ENCODE results near the gene NDUFAF4.
"Not testable (repeated sequence)": the region's sequence is repeated elsewhere in the genome, so short reads cannot be mapped to it uniquely, and the experiment has no call there.

NDUFAF4 gene

DNA sequence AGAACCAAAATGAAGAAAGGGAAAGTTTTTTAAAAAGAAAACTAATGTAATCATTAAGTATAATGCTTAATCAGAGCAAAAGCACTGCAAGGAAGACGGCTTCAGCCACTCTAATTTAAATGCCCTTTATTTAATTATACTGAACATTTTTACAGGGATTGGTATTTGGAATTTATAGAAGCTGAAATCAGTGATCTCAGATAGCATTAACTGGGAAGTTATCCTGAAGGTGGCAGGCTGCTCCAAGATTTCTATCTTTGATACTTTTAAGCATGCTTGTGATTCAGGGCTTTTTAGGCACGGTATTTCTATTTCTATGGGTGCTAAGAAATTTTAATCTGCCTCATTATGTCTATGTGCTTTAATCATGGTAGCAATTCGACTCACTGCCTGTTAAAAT, 1.3 kb upstream of the NDUFAF4 start:
- DNase-seq (ENCODE audit: low spot score) = peak; percentile 16

GRCh38 chr6:96898241-96898851, 655 bp upstream of the NDUFAF4 start:
- DNase-seq (ENCODE audit: low spot score) = no peak

DNA sequence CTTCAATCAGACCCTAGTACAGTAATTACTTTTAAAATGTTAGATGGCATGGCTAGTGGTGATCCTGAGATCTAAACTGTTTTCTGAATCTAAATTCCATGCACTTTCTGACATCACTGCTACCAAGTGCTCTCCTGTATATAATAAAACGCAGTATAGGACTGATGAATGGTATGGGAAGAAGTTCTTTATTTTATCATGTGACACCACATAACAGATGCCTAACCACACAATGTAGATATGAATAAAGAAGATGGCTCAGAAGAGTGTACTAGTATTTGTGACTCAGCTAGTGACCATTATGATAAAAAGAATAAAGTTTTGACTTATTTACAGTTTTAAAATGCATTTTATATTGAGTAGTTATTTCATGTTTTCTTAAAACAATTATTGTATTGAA, 8.5 kb downstream of the NDUFAF4 start:
- no peak for DNase-seq (ENCODE audit: low spot score)

DNA sequence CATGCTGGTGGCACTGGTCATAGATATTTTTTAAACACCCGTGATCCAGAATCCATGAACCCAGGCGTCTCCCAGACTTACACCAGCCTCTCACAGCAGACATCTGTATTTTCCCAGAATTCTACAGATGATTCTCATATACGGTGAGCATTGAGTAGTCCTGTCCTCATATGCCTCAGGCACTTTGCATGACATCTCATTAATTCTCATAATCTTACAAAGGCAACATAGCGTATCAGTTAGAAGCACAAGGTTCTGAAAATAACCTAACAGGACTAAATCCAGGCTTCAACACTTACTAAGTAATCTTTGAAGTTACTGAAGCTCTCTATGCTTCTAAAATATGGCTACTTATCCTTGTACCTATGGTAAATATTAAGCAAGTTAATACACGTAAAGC, 8.9 kb downstream of the NDUFAF4 start:
- DNase-seq (ENCODE audit: low spot score) = no peak

GRCh38 chr6:96886519-96886918, 11.2 kb downstream of the NDUFAF4 start:
- no peak for DNase-seq (ENCODE audit: low spot score)

- not testable (repeated sequence) for DNase-seq (ENCODE audit: low spot score)
Observed at GRCh38 chr6:96885187-96885631, 12.5 kb downstream of the NDUFAF4 start.

GRCh38 chr6:96878143-96878542, 19.5 kb downstream of the NDUFAF4 start:
- DNase-seq (ENCODE audit: low spot score) = no peak

- no peak for DNase-seq (ENCODE audit: low spot score)
Observed at GRCh38 chr6:96876886-96877545, 20.7 kb downstream of the NDUFAF4 start.

DNA sequence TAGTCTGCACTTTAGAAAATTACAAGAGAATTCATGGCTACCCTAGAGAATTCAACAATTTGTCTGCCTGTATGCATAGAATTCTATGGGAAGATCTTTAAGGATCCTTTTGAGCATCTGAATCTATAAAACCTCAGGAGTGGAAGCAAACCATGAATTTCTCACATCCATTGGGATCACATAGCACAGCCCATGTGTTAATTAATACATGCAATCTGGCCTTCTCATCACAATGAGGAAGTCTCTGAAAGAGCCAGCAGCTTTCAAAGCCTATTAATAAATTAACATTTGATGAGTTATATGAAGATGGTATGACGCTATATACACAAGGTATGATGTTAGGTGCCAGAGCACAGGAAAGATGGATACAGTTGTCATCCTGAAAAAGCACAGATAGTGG, 24.7 kb downstream of the NDUFAF4 start:
- no peak for DNase-seq (ENCODE audit: low spot score)

GRCh38 chr6:96865055-96865405, 32.7 kb downstream of the NDUFAF4 start:
- no peak for DNase-seq (ENCODE audit: low spot score)

DNA sequence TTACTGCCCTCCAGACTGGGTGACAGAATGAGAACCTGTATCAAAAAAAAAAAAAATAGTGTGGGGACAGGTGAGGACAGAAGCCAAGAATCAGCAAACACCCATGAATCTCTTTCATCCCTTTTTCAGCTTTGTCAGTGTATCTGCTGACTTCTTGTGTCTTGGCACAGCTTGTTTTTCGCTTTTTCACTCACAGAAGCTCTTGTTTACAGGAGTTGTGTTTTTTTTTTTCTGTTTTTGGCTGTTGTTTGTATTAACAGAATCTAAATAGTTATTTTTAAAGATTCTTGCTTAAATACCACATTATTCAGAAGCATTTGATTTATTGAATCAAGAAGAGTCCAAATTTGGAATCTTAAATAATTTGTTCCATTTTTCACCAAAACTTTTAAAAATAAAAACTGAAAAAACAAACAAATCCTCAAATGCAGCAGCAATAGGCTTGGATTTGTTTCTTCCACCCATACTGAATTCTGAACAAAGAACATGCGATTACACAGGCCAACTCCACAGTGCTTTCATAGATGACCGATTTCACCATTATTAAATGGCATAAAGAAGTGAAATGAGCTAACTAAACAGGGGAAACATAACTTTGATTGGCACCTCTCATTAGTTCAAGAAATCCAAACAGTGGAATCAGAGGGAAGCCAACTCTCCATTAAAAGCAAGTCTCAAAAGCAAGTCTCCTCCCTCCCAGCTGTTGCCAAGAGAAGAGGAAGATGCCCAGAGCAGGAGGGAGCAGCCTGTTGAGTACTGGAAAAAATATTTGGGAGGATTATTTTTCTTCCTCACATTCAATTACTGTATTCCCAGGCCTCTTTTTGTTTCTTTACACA, 33.3 kb downstream of the NDUFAF4 start:
- DNase-seq (ENCODE audit: low spot score) = no peak

GRCh38 chr6:96862560-96862959, 35.1 kb downstream of the NDUFAF4 start:
- no peak for DNase-seq (ENCODE audit: low spot score)

- DNase-seq (ENCODE audit: low spot score) = no peak
Observed at GRCh38 chr6:96861588-96861987, 36.1 kb downstream of the NDUFAF4 start.

DNA sequence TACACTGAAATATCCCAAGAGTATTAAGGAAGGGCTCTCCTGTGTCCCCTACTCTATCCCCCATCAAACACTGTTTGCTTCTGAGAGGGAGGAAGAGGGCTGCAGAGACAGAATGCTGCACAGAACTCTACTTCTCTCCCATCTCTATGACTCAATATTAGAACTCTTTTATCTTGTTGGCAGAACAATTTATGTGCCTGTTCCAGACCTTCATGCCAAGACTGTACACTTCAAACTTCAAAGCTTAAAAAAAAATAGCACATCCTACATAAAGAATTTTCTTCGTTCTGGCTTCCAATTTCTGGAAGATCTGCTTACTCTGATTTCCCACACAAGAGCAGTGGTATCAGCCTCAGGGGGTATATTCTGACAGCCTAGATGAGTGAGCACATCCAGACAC, 40.8 kb downstream of the NDUFAF4 start:
- no peak for DNase-seq (ENCODE audit: low spot score)

GRCh38 chr6:96853083-96853482, 44.6 kb downstream of the NDUFAF4 start:
- no peak for DNase-seq (ENCODE audit: low spot score)

DNA sequence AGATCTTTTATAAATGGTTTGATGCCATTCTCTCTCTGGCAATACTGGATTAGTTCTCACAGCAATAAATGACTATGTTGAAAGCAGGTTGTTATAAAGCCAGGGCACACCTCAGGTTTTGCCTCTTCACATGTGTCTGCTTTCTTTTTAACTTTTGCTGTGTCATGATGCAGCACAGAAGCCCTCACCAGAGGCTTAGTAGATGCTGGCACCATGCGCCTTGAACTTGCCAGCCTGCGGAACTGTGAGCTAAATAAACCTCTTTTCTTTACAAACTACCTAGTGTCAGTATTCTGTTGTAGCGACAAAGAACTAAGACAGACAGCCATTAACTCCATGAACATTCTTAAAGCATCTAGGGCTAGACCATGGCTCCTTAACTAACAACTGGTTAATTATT, 45.1 kb downstream of the NDUFAF4 start:
- DNase-seq (ENCODE audit: low spot score) = no peak

DNA sequence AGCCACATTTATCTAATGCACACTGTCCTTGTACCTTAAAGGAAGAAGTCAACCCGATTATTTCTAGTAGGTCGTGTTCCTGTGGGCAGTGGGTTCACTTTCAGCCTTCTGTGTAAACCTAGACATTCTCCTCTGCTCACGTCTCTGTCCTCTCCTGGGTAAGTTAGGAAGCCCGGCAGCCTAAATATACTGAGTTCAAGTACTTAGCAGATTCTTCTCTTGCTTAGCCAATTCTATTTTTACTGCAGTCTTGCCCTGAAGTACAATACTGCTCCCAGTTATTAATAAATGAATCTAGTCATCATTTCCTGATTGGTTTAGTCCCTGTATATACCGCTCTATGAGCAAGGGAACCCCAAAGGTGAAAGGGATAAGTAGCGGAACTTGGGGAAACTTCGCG, 45.8 kb downstream of the NDUFAF4 start:
- no peak for DNase-seq (ENCODE audit: low spot score)

GRCh38 chr6:96849615-96850014, 48.1 kb downstream of the NDUFAF4 start:
- DNase-seq (ENCODE audit: low spot score) = no peak

DNA sequence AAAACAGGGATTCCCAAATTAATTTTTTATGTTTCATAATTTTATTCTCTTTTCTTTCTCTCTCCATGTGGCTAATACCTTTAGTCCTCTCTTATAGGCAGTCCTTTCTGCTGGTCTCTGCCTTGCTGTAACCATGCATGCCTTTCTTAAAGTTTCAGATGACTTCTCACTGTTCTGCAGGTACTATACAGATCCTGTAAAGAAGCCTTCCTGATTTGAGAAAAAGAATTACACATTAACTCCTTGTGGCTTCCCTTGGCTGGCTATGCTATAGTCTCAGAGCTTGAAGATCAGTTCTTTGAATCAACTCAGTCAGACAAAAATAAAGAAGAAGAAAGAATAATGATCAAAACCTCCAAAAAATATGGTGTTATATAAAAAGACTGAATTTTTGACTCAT, 53.2 kb downstream of the NDUFAF4 start:
- DNase-seq (ENCODE audit: low spot score) = no peak

DNA sequence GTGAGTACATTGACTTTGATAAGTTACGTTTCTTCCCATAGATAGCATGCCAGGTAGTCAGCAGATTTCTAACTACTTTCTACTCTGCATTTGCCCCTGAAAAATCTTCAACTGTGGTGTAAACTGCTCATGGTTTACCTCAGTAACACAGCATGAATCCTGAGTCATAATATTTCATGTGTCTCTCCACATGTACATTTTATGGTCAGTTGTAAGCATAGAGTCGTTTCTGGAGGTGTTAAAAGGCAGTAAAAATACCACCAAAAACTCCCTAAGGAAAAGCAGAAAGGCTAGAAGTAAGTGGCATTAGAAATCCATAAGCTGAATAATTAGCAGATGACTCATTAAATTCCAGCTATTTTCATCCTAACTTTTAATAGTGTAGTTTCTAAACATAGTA, 56.3 kb downstream of the NDUFAF4 start:
- no peak for DNase-seq (ENCODE audit: low spot score)

All from hepatic stellate cell (primary cell).